ENCODE measurements around the gene MAPT. TPM values are rescaled to one million over a fixed set of nuclear protein-coding genes. Genes with fewer than 3 reads are reported as not detected.
"Not testable (repeated sequence)": the region's sequence is repeated elsewhere in the genome, so short reads cannot be mapped to it uniquely, and the experiment has no call there.

MAPT gene
- polyA plus RNA-seq, 1 donor, result 12.3 TPM

- DNase-seq (ENCODE audit: low read depth), result no peak
Observed at GRCh38 chr17:45952814-45953320, 58.5 kb downstream of the MAPT start.

DNA sequence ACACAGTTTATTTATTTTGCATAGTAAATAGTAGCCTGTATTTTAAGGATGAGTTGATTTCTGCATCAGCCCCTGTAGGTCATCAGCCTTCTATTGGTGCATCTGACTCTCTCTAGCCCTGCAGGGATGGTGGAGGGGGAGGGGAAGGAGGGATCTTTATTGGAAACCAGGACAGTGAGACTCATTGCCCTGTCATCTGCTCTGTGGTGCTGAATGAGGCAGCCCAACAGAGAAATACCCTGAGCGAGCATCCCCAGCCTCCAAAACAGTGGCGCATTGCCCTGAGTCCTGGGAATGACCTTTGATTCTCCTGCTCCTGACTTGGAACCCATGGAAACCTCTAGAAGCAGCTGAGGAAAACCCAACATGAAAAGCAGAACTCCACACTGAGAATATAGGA, 59.2 kb downstream of the MAPT start:
- no peak for DNase-seq (ENCODE audit: low read depth)

DNA sequence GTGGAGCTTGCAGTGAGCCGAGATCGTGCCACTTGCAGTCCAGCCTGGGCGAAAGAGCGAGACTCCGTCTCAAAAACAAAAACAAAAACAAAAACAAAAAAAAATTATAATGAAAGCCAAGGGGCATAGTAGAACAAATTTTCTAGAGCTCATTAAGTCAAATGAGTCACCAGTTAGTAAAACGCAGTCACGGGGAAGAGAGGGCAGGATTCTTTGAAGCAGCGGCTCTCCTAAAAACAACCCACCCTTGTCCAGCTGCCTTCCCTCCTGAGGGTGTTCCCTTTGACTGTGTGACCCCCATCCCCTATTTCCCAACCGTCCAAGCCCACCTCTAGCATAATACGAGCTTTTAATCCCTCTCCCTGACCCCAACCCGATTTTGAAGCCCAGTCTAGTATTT, 60.6 kb downstream of the MAPT start:
- DNase-seq (ENCODE audit: low read depth), result no peak

DNA sequence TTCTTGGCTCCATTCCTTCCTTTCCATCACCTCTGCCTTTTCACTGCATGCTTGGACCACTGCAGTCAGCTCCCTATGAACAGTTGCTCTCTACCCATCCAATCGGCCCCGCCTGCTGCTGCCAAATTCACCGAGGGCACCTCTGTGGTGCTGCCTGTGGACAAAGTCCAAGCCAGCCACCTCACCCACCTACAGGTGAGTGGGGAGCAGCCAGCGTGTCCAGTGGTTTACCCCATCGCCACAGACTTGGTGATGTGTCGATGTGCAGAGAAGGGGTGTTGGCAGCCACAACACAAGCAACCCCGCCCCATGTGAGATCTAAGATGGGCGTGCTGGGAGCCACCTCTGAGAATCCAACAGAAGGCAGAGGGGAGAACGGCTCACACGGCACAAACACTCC, 61.0 kb downstream of the MAPT start:
- no peak for DNase-seq (ENCODE audit: low read depth)

DNA sequence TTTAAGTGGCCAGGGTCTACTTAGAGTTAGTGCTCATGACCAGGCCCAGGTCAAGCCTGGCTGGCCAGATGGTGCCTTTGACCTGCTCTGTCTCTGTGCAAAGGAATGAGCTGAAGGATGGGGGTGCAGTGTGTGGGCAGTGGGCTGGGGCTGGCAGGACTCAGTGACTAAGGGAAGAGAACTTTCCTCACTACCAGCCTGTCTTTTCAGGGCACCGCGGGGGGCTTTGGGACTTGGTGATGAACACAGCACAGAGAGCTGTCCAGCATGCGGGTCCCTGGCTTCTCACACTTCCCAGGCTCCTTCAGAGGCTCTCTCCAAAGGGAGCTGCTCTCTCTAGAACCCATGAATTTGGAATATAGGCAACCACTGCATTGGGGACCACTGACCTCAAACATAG, 61.7 kb downstream of the MAPT start:
- no peak for DNase-seq (ENCODE audit: low read depth)

GRCh38 chr17:45956746-45957145, 62.4 kb downstream of the MAPT start:
- not testable (repeated sequence) for DNase-seq (ENCODE audit: low read depth)

- no peak for DNase-seq (ENCODE audit: low read depth)
Observed at GRCh38 chr17:45958307-45958706, 64.0 kb downstream of the MAPT start.

GRCh38 chr17:45958994-45959665, 64.8 kb downstream of the MAPT start:
- no peak for DNase-seq (ENCODE audit: low read depth)

DNA sequence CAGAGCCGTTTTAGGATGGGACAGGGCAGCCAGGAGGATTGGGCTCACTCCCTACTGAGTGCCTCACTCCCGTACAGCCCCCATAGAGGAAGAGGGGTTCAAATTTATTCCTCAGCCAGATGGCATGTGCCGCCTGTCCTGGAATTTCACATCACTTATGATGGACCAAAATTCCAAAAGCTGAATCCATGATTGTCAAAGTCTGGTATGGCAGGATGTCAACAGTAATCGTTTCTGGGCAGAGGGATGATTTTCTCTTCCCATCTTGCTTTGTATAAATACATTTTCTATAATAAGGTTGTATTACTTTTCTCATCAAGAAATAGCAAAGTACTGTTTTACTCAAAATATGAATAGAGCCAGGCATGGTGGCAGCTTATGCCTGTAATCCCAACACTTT, 66.0 kb downstream of the MAPT start:
- no peak for DNase-seq (ENCODE audit: low read depth)

DNA sequence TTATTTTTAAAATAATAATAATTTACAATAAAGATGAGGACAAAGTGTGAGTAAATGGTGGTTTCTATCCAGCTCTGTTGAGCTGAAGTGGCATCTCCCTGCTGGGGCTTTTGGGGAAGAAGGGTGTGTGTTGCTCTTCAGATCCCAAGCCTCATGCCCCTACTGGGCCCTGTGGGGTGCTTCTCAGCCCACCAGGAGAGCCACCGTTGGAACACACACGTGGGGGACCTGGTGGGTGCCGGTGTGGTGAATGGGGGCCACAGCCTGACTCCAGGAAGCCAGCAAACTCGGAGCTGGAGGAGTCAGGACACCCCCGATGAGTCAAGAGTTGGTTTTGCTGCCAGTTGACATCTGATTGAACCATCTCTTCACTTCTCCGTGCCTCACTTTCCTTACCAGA, 66.9 kb downstream of the MAPT start:
- no peak for DNase-seq (ENCODE audit: low read depth)

DNA sequence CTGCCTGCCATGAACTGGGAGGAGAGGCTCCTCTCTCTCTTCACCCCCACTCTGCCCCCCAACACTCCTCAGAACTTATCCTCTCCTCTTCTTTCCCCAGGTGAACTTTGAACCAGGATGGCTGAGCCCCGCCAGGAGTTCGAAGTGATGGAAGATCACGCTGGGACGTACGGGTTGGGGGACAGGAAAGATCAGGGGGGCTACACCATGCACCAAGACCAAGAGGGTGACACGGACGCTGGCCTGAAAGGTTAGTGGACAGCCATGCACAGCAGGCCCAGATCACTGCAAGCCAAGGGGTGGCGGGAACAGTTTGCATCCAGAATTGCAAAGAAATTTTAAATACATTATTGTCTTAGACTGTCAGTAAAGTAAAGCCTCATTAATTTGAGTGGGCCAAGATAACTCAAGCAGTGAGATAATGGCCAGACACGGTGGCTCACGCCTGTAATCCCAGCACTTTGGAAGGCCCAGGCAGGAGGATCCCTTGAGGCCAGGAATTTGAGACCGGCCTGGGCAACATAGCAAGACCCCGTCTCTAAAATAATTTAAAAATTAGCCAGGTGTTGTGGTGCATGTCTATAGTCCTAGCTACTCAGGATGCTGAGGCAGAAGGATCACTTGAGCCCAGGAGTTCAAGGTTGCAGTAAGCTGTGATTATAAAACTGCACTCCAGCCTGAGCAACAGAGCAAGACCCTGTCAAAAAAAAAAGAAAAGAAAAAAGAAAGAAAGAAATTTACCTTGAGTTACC, 68.0 kb downstream of the MAPT start:
- DNase-seq (ENCODE audit: low read depth), result no peak

GRCh38 chr17:45963283-45963682, 68.9 kb downstream of the MAPT start:
- DNase-seq (ENCODE audit: low read depth), result no peak

DNA sequence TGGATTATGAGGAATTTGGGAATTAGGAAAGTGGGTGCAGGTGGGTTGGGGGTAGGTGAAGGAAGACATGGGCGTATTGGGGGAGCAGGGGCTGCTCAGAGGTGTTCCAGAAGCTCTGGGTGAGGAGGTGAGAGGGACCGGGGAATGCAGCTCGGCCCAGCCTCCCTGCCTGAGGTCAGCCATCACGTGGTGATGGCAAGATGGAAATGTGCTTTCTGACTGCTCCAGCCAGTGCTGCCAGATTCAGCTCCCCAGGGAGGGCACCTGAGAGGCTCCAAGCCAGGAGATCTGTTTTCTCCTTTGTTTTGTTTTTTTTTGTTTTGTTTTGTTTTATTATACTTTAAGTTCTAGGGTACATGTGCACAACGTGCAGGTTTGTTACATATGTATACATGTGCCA, 69.5 kb downstream of the MAPT start:
- DNase-seq (ENCODE audit: low read depth), result no peak

DNA sequence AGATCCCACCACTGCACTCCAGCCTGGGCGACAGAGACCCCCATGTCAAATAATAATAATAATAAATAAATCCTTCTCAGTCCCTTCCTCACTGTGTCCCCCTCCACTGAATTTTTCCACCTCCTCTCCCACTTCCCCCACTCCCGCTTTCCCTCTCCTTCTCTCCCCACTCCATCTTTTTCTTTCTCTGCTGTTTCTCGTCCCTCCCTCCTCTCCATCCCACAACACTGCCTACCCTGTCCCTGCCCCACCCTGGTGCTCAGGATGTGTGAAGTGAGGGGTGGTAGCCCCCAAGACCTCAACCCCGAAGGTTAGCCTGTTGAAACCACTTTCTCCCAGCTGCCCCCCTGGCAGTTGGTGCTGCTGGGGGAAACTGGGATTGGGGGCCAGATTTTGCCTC, 70.3 kb downstream of the MAPT start:
- DNase-seq (ENCODE audit: low read depth), result no peak

- no peak for DNase-seq (ENCODE audit: low read depth)
Observed at GRCh38 chr17:45965812-45966211, 71.5 kb downstream of the MAPT start.

GRCh38 chr17:45966606-45967280, 72.4 kb downstream of the MAPT start:
- DNase-seq (ENCODE audit: low read depth), result no peak

GRCh38 chr17:45967378-45967777, 73.0 kb downstream of the MAPT start:
- no peak for DNase-seq (ENCODE audit: low read depth)

DNA sequence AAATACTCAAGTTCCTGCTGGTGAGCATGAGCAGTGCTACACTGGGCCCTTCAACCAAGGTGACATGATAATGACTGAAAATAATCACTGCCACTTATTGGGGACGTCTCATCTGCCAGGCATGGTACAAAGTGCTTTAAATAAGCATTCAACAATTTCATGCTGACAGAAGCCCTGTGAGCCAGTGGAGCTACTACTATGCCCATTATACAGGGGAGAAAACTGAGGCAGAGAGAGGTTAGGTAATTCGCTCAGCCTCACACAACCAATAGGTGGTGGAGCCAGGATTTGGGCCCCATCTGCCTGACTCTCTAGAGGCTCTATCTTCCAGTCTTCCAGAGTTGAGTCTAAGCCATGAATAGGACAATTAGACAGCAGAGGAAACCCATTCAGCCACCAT, 74.4 kb downstream of the MAPT start:
- DNase-seq (ENCODE audit: low read depth), result no peak

GRCh38 chr17:45969726-45970125, 75.4 kb downstream of the MAPT start:
- DNase-seq (ENCODE audit: low read depth), result no peak

DNA sequence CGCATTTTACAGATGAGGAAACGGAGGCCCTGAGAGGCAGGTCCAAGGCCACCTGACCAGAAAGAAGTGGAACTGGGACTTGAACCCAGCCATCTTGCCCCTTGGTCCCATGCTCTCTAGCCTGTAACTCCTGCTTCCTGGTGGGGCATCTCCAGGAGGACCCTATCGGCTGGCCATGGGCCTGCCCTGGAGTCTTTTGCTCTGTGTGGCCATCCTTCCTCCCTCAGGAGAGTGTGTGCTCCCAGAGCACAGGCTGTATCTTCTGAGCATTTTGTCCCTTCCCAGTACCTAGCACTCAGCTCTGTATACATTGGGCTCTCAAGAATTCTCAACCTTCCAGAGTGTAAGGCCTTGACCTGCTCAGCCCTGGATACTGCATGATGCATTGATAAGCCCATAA, 76.3 kb downstream of the MAPT start:
- no peak for DNase-seq (ENCODE audit: low read depth)

- no peak for DNase-seq (ENCODE audit: low read depth)
Observed at GRCh38 chr17:45971698-45972141, 77.4 kb downstream of the MAPT start.

DNA sequence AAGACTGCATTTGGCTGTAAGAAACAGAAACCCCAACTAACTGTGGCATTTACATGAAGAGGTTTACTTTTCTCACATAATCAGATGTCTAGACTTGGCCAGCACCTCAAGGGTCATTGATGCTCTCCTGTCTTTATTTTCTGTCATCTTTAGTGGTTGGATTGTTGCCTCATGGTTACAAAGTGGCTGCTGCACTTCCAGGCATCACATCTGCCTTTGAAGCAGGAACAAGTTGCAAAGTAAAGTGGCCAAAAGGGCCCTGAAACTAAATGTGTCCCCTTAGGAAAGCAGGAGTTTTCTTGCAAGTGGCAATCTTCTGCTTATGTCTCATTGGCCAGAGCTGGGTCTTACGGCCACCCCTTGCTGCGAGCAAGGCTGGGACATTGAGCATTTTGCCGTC, 78.2 kb downstream of the MAPT start:
- no peak for DNase-seq (ENCODE audit: low read depth)
